HG03196 (cell line): Measurements from ENCODE around the gene IL21.
"Not testable (repeated sequence)": the region's sequence is repeated elsewhere in the genome, so short reads cannot be mapped to it uniquely, and the experiment has no call there.

Source experiments
- ATAC-seq: cut with Tn5 transposase; IDR thresholded peaks from one replicate; pipeline ENCODE4 v1.9.1; 2021; ENCODE audit not compliant: unreplicated experiment

IL21 gene

GRCh38 chr4:122621016-122621507 lies at the start of gene IL21:
TSS of gene IL21 (minus strand) at chr4:122621066. CDS start at chr4:122621011, 55 bp downstream.
- no peak for ATAC-seq

GRCh38 chr4:122669911-122670738 lies 49.3 kb upstream of the IL21 start:
- no peak for ATAC-seq

GRCh38 chr4:122668241-122668640 lies 47.4 kb upstream of the IL21 start:
- no peak for ATAC-seq

- no peak for ATAC-seq
Measured at GRCh38 chr4:122666527-122667245, 45.8 kb upstream of the IL21 start.

GRCh38 chr4:122665161-122665929 lies 44.5 kb upstream of the IL21 start:
- ATAC-seq = no peak

GRCh38 chr4:122663814-122664610 lies 43.1 kb upstream of the IL21 start:
- no peak for ATAC-seq

GRCh38 chr4:122663291-122663690 lies 42.4 kb upstream of the IL21 start:
- no peak for ATAC-seq

- no peak for ATAC-seq
Measured at GRCh38 chr4:122662701-122663100, 41.8 kb upstream of the IL21 start.

- ATAC-seq = no peak
Measured at GRCh38 chr4:122661176-122662160, 40.6 kb upstream of the IL21 start.

- peak; percentile 83 for ATAC-seq
Measured at GRCh38 chr4:122658818-122659295, 38.0 kb upstream of the IL21 start.

GRCh38 chr4:122658377-122658776 lies 37.5 kb upstream of the IL21 start:
- no peak for ATAC-seq

GRCh38 chr4:122657553-122657952 lies 36.7 kb upstream of the IL21 start:
- ATAC-seq = no peak

GRCh38 chr4:122656583-122656982 lies 35.7 kb upstream of the IL21 start:
- not testable (repeated sequence) for ATAC-seq

- no peak for ATAC-seq
Measured at GRCh38 chr4:122652379-122652778, 31.5 kb upstream of the IL21 start.

GRCh38 chr4:122650148-122650547 lies 29.3 kb upstream of the IL21 start:
- ATAC-seq = no peak

GRCh38 chr4:122647656-122648055 lies 26.8 kb upstream of the IL21 start:
- no peak for ATAC-seq

GRCh38 chr4:122643257-122643656 lies 22.4 kb upstream of the IL21 start:
- no peak for ATAC-seq

- no peak for ATAC-seq
Measured at GRCh38 chr4:122639181-122639580, 18.3 kb upstream of the IL21 start.

GRCh38 chr4:122636697-122637096 lies 15.8 kb upstream of the IL21 start:
- no peak for ATAC-seq
